ENCODE measurements around the gene MAGEF1. TPM values are rescaled to one million over a fixed set of nuclear protein-coding genes. Genes with fewer than 3 reads are reported as not detected.
"Not testable (repeated sequence)": the region's sequence is repeated elsewhere in the genome, so short reads cannot be mapped to it uniquely, and the experiment has no call there.

Gene MAGEF1
- total RNA-seq, 2 experiments from 2014 or later, result 4.9 to 6.0 TPM

GRCh38 chr3:184738506-184738890 is 26.6 kb upstream of the MAGEF1 start:
- ATAC-seq (ENCODE audit: low read depth), result no peak
- H3K36me3 Mint-ChIP-seq, result no peaks in the 10 kb centered on the region
- H3K4me1 Mint-ChIP-seq, result no peaks in the 10 kb centered on the region
- H3K4me3 Mint-ChIP-seq, result no peak overlapping the region
- DNase-seq, result no peak
- peaks cover 8% of the 10 kb centered on the region for H3K27me3 Mint-ChIP-seq
- H3K9me3 Mint-ChIP-seq, result no peaks in the 10 kb centered on the region
- no peak overlapping the region for H3K27ac Mint-ChIP-seq
- POLR2A ChIA-PET, result no interaction called here

- Mint-ChIP-seq H3K27me3 (peaks cover 8% of the 10 kb centered on the region), H3K4me1 (no peaks in the 10 kb centered on the region), H3K36me3 (no peaks in the 10 kb centered on the region), H3K9me3 (no peaks in the 10 kb centered on the region), H3K4me3 (no peak overlapping the region), H3K27ac (no peak overlapping the region)
- DNase-seq (peak; percentile 3), ATAC-seq (ENCODE audit: low read depth) (no peak)
- POLR2A ChIA-PET, result no interaction called here
Observed at GRCh38 chr3:184737641-184738505, 26.0 kb upstream of the MAGEF1 start.

GRCh38 chr3:184737063-184737462 is 25.2 kb upstream of the MAGEF1 start:
- Mint-ChIP-seq H3K4me1 (no peaks in the 10 kb centered on the region), H3K27me3 (peaks cover 8% of the 10 kb centered on the region), H3K36me3 (no peaks in the 10 kb centered on the region)

GRCh38 chr3:184734903-184735701 is 23.2 kb upstream of the MAGEF1 start:
- Mint-ChIP-seq H3K4me1 (no peaks in the 10 kb centered on the region), H3K27ac (no peak overlapping the region), H3K9me3 (no peaks in the 10 kb centered on the region), H3K27me3 (peaks cover 8% of the 10 kb centered on the region), H3K36me3 (no peaks in the 10 kb centered on the region), H3K4me3 (no peak overlapping the region)
- POLR2A ChIA-PET, result no interaction called here
- ATAC-seq (ENCODE audit: low read depth) (no peak), DNase-seq (peak; percentile 2)

More at GRCh38 chr3:184737063-184737462, 25.2 kb upstream of the MAGEF1 start:
- H3K4me3 Mint-ChIP-seq, result no peak overlapping the region
- H3K27ac Mint-ChIP-seq, result no peak overlapping the region
- no peaks in the 10 kb centered on the region for H3K9me3 Mint-ChIP-seq
- ATAC-seq (ENCODE audit: low read depth), result no peak
- DNase-seq, result peak; percentile 6
- POLR2A ChIA-PET, result no interaction called here

GRCh38 chr3:184733971-184734608 is 22.2 kb upstream of the MAGEF1 start:
- Mint-ChIP-seq H3K4me1 (no peaks in the 10 kb centered on the region), H3K9me3 (no peaks in the 10 kb centered on the region), H3K27ac (no peak overlapping the region), H3K36me3 (no peaks in the 10 kb centered on the region), H3K4me3 (no peak overlapping the region), H3K27me3 (peaks cover 8% of the 10 kb centered on the region)
- ATAC-seq (ENCODE audit: low read depth), result no peak
- POLR2A ChIA-PET, result interaction anchor here (0.6 kb wide), 1 partner anchor 15 kb away, joined by 6 read pairs; no protein-coding TSS in a partner anchor
- no peak for DNase-seq

GRCh38 chr3:184733181-184733580 is 21.3 kb upstream of the MAGEF1 start:
- Mint-ChIP-seq H3K36me3 (no peaks in the 10 kb centered on the region), H3K27ac (no peak overlapping the region), H3K9me3 (no peaks in the 10 kb centered on the region), H3K27me3 (peaks cover 3% of the 10 kb centered on the region), H3K4me1 (no peaks in the 10 kb centered on the region), H3K4me3 (no peak overlapping the region)
- DNase-seq (no peak), ATAC-seq (ENCODE audit: low read depth) (no peak)
- POLR2A ChIA-PET, result interaction anchor here (0.6 kb wide), 1 partner anchor 334 kb away, joined by 3 read pairs; no protein-coding TSS in a partner anchor

- POLR2A ChIA-PET, result no interaction called here
- DNase-seq, result no peak
- no peaks in the 10 kb centered on the region for H3K4me1 Mint-ChIP-seq
- no peak overlapping the region for H3K4me3 Mint-ChIP-seq
- no peak for ATAC-seq (ENCODE audit: low read depth)
- H3K27me3 Mint-ChIP-seq, result peaks cover 4% of the 10 kb centered on the region
- H3K27ac Mint-ChIP-seq, result no peak overlapping the region
- no peaks in the 10 kb centered on the region for H3K36me3 Mint-ChIP-seq
- H3K9me3 Mint-ChIP-seq, result no peaks in the 10 kb centered on the region
Observed at GRCh38 chr3:184731786-184732537, 20.1 kb upstream of the MAGEF1 start.

GRCh38 chr3:184730924-184731323 is 19.1 kb upstream of the MAGEF1 start:
- ATAC-seq (ENCODE audit: low read depth), result no peak
- H3K27me3 Mint-ChIP-seq, result peaks cover 4% of the 10 kb centered on the region
- no peak for DNase-seq
- H3K36me3 Mint-ChIP-seq, result no peaks in the 10 kb centered on the region
- H3K4me3 Mint-ChIP-seq, result no peak overlapping the region
- H3K9me3 Mint-ChIP-seq, result no peaks in the 10 kb centered on the region
- POLR2A ChIA-PET, result no interaction called here
- H3K27ac Mint-ChIP-seq, result no peak overlapping the region
- H3K4me1 Mint-ChIP-seq, result no peaks in the 10 kb centered on the region

GRCh38 chr3:184729154-184729553 is 17.3 kb upstream of the MAGEF1 start:
- H3K27ac Mint-ChIP-seq; DNase-seq; H3K4me3 Mint-ChIP-seq; ATAC-seq (ENCODE audit: low read depth); H3K36me3 Mint-ChIP-seq; H3K27me3 Mint-ChIP-seq; H3K9me3 Mint-ChIP-seq; POLR2A ChIA-PET; H3K4me1 Mint-ChIP-seq: not testable (repeated sequence)

- POLR2A ChIA-PET, result no interaction called here
- Mint-ChIP-seq H3K9me3 (no peaks in the 10 kb centered on the region), H3K27me3 (peaks cover 19% of the 10 kb centered on the region), H3K4me1 (no peaks in the 10 kb centered on the region), H3K27ac (no peak overlapping the region), H3K4me3 (no peak overlapping the region), H3K36me3 (no peaks in the 10 kb centered on the region)
- no peak for DNase-seq
- no peak for ATAC-seq (ENCODE audit: low read depth)
Observed at GRCh38 chr3:184728010-184728527, 16.2 kb upstream of the MAGEF1 start.

- no peaks in the 10 kb centered on the region for H3K4me1 Mint-ChIP-seq
- POLR2A ChIA-PET, result no interaction called here
Observed at GRCh38 chr3:184727357-184728009, 15.6 kb upstream of the MAGEF1 start.

GRCh38 chr3:184726497-184726896 is 14.6 kb upstream of the MAGEF1 start:
- Mint-ChIP-seq H3K9me3 (no peaks in the 10 kb centered on the region), H3K36me3 (no peaks in the 10 kb centered on the region), H3K4me3 (no peak overlapping the region), H3K27ac (no peak overlapping the region), H3K4me1 (no peaks in the 10 kb centered on the region), H3K27me3 (peaks cover 24% of the 10 kb centered on the region)
- no peak for DNase-seq
- ATAC-seq (ENCODE audit: low read depth), result no peak
- POLR2A ChIA-PET, result no interaction called here

More at GRCh38 chr3:184727357-184728009, 15.6 kb upstream of the MAGEF1 start:
- Mint-ChIP-seq H3K9me3 (no peaks in the 10 kb centered on the region), H3K27ac (no peak overlapping the region), H3K27me3 (peaks cover 22% of the 10 kb centered on the region), H3K36me3 (no peaks in the 10 kb centered on the region), H3K4me3 (no peak overlapping the region)
- ATAC-seq (ENCODE audit: low read depth), result peak; percentile 67
- no peak for DNase-seq
